HG03469 (cell line): ENCODE measurements around the gene SCN1B.

Experiments
- ATAC-seq: cut with Tn5 transposase; IDR thresholded peaks from one replicate; pipeline ENCODE4 v1.9.1; 2021; ENCODE audit warnings: mild to moderate bottlenecking, moderate library complexity, moderate number of reproducible peaks; ENCODE audit not compliant: unreplicated experiment

The SCN1B gene

DNA sequence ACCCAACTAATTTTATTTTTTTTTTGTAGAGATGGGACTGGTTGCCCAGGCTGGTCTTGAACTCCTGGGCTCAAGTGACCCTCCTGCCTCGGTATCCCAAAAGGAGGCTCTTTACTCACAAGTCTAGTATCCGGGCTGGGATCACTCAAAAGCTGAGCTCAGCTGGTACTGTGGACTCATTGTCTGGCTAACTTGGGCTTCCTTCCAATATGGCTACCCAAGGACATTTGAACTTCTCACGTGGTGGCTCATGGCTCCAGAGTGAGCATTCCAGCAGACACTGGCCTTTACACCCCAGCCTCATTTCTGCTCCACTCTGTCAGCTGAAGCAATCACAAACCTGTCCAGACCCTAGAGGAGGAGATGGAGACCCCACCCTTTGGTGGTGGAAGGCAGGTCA is 40.2 kb downstream of the SCN1B start:
- ATAC-seq, result no peak

DNA sequence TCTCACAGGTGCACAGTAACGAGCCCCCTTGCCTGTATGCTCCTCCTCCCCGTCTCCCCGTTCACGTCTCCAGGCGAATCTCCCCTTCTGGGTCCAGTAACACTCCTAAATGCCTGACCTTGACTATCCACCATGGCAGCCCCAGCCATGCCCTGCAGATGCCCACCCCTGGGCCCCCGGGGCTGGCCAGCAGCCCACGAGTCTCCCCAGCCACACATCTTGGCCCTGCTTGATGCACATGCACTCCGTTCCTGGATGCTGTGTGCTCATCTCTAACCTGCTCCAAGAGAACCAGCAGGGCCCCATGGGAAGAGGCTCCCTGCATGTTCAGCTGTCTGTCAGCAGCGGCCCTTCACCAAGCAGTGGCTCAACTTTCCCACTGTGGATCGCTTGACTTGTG is 43.2 kb downstream of the SCN1B start:
- ATAC-seq, result no peak

DNA sequence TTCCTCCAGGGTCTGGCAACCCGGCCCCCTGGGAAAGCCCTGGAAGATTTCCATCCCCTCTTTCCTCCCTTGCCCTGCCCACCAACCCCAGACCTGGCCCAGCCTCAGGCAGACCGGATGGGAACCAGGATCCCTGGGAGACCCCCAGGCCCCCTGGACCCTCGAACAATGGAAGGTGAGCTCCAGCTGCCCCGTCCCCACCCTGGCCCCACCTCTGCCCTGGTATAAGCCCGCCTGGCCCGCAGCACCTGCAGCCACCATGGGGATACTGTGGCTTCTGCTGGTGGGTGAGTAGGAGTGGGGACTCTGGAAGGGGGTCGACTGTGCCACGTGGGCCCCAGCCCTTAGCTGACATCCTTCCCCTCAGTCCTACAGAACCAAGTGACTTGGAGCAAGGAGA is 43.7 kb downstream of the SCN1B start:
- ATAC-seq, result no peak

DNA sequence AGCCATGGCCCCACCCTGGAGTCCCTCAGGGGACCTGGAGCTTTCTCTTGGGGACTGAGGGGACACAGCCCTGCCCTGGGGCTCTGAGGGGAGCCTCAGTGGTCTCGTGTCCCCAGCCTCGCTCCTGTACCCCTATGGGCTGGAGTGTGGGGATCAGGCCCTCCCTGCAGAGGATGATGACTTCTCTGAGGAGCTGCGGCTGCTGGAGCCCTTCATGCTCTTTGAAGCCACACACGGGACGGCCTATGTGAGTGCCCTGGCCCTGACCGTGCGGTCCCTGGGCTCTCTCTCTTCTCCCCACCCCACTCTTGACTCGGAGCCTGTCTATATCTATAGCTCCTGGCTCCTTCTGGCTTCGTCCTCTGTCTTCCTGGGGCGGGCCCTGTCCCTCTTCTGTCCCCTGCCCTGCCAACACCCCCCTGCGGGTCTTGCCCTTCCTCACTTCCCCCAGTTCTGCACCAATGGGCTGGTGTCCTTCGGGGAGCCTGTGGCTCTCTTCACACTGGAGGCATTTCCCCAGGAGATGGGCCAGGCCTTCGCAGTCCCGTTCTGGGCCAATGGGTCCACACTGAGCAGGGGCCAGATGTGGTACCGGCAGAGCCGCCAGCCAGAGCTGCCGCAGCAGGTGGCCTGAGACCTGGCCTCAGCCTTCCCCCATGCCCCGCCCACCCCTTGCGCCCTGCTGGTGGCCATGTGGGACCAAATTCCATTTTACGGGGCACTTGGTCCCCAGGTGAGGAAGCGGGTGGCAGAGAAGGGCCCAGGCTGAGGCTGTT is 44.3 kb downstream of the SCN1B start:
- no peak for ATAC-seq

DNA sequence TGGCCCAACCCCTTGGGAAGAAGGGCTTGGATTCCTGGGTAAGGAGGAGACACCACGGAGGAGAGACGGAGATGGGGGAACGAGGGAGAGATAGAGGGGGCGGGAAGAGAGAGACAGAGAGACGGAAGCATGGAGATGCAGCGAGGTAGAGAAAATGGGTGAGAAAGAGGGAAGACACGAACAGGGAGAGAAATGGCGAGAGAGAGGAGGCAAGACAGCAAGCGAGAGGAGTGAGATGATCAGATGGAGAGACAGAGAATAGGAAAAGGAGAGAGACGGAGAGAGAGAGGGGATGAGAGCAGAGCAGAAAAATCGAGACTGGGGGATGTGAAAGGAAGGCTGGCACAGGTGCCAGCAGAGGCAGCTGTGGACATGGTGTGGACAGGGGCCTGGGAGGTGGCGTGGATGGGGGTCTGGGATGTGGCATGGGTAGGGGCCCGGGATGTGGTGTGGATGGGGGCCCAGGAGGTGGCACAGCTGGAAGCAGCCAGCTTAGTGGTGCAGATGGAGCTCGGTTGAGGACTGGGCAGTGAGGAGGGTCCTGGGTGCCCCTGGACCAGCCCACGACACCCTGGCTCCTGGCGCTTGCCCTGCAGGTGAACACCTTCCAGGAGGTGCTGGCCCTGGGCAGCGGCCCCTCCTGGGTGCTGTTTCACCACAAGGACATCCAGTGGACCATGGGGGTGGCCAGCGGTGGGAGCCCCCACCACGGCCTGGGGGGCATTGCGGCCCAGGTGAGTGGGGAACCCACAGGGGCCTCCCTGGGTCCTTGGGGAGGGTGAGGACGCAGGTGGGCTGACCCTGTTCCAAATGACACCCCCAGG is 45.1 kb downstream of the SCN1B start:
- no peak for ATAC-seq

DNA sequence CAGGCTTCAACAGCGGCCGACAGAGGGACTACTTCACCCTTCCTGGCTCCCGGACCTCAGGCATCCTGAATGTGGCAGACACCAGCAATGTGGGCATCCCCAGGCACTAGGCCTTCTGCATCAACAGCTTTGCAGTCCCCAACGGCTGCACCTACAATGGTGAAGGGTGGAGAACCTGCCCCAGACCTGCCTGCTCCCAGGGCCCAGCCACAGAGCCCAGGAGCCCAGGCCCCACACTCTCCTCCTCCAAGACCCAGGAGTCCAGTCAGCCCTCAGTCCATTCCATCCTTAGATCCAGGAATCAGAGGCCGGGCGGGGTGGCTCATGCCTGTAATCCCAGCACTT is 45.7 kb downstream of the SCN1B start:
- ATAC-seq, result no peak

DNA sequence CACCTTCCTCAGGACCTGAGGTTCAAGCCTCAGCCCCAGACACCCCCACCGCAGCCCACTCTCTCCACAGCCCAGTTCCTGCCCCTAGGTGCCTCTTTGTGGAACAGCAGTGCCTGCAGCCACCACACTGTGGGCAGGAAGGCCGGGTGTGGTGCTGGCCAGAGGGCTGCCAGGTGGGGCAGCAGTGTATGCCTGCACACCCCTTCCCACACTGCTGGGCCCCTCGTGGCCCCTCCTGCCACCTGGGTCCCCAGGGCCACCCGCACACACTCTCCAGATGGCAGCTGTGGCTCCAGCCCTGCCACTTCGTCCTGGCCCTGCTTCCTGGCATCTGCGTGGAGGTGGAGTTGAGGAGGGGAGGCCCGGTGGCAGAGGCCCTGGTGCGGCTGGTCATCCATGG is 46.4 kb downstream of the SCN1B start:
- ATAC-seq, result no peak

DNA sequence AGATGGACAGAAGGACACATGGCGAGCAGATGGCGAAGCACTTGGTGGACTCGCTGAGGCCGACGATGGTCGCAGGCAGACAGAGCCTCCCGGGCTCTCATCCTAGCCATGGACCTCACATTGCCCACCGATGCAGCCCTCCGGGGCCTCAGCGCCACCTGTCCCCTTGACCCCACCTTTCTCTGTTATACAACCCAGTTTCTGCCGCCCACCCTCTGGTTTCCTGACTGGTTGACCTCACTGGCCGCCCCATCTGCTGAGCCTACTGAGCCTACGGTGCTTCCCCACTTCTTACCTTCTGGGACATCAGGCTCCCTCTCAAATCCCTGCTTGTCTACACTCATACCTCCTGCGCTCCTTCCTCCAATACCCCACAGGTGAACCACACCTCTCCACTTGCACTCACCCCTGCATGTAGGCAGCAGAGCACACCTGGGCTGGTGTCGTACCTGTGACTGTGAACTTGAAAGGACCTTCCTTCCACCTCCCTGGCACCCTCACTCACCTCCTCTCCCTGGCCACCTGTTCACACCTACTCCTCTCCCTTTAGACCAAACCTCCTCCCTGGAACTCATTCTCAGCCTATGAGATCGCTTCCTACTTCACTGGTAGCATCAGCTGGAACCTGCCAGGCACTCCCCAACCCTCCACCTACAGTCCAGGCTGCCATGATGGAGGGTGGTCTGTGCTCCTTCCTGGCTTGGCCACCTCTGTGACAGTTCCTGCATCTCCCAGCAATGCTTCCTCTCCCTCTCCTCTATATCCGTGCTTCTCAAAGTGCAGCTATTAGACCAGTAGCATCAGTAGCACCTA is 47.3 kb downstream of the SCN1B start:
- ATAC-seq, result no peak

DNA sequence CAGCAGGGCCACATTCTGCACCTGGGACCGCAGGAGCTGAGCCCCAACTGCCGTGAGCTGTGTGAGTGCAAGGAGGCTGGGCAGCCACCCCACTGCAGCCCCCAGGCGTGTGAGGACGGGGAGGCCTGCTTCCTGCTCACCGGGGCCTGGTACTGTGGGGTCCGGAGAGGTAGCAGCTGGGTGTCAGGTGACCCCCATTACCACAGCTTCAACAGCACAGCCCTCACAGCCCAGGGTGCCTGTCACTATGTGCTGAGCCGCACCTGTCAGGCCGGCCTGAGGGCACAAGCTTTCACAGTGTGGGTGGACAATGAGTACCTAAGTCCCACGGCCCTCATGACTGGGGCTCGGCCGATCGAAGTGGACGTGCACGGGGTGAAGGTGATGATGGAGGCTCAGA is 49.6 kb downstream of the SCN1B start:
- ATAC-seq, result no peak

DNA sequence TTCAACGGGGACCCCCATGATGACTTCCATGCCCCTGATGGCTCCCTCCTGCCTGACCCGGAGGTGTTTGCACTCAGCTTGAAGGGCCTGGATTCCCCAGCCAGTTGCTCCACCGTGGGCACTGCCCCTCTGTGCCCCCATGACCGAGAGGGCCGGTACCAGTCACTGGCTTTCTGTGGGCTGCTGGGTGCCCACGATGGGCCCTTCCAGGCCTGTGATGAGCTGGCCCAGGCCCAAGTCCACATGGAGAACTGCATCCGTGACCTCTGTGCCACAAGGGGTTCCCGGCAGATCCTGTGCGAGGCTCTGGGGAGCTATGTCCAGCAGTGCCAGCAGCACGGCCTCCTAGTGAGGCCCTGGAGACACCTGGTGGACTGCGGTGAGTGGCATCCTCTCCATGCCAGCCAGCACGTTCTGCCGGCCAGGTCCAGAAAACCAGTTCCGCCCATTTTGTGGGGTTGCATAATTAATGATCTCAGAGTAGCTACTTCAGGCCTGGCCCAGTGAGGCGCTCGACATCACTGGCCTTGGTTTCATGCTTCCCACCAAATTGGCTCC is 50.4 kb downstream of the SCN1B start:
- ATAC-seq, result no peak

DNA sequence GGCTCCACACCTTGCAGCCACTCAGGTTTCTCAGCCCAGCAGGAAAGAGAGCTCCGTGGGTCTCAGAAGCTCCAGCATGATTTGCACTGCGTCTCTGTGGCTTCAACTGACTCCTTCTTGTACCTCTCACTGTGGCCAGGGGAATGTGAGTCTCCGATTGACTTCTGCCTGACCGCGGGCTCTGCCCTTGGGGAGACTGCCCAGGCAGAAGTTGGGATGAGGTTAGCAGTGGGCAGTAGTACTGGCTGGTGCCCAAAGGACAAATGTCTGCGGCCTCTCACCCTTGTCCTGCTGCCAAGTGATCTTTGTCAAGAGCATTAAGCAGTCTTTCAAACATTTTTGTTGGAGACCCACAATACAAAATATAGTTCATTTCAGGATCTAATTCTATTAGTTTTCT is 50.9 kb downstream of the SCN1B start:
- no peak for ATAC-seq

DNA sequence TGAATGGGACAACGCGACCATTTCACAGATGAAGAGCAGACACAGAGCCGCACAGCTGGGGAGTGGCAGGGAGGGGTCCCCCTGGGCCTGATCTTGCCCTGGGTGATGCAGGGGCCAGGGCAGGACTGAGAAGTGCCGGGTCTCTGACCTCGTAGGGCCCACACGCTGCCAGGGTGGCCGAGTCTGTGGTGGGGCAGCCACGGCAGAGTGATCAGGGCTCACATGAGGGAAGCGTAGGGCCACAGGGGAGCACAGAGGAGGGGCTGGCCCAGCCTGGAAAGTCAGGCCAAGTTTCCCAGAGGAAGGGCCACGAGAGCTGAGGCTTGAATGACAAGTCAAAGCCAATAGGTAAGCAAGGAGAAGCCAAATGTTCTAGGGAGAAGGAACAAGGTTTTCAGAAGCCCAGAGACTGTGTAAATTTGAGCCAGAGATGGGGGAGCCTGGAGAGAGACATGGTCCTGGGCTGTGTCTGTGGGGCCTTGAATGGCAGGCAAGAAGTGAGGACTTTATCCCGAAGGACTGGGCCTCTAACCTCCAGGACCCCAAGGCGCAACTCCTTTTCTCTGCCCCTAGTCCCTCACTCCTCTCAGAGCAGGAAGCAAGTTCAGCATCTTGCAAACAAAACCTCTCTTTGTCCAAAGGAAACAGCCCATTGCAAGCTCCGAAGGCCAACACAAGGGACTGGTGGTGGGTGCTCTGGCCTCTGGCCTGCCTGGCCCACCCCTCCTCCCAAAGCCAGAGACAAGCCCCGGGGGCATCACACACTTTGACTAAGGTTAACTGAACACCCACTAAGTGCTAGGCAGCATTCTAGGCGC is 53.6 kb downstream of the SCN1B start:
- no peak for ATAC-seq

DNA sequence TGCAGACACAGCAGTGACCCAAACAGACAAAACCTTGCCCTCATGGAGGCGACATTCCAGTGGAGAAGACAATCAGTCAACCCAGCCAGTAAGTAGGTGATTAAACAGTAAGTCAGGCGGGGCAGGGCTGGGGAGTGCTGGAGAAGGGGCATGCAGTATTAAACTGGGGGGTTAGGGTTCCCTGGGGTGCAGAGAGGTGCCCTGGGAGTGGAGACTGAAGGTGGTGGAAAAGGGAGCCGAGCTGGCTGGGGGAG is 54.2 kb downstream of the SCN1B start:
- ATAC-seq, result no peak

DNA sequence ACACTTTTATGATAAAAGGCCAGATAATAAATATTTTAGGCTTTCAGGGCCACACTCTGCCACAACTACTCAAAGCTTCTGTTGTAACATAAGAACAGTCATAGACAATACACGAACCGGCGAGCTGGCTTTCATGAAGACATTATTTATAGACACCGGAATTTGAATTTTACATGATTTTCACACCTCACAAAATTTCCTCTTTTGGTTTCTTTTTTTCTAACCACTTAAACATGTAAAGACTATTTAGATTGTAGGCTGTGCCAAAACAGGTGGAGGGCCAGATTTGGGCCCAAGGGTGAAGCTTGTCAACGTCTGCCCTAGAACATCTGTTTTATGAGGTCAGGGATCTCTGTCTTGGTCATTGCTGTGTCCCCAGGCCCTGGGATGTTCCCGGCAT is 55.7 kb downstream of the SCN1B start:
- no peak for ATAC-seq

DNA sequence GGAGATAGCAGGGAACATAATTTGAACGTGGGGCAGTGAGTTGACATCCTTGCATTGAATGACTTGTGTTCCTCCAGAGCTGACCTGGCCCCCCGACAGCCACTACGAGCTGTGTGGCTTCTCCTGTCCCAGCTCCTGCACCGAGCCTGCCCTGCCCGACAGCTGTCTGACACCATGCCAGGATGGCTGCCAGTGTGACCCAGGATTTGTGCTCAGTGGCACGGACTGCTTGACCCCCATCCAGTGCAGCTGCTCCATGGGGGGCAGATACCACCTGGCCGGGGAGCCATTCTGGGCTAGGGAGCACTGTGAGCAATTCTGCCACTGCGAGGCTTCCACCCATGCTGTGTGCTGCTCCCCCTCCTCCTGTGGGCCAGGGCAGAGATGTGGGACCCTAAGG is 56.2 kb downstream of the SCN1B start:
- ATAC-seq, result no peak

DNA sequence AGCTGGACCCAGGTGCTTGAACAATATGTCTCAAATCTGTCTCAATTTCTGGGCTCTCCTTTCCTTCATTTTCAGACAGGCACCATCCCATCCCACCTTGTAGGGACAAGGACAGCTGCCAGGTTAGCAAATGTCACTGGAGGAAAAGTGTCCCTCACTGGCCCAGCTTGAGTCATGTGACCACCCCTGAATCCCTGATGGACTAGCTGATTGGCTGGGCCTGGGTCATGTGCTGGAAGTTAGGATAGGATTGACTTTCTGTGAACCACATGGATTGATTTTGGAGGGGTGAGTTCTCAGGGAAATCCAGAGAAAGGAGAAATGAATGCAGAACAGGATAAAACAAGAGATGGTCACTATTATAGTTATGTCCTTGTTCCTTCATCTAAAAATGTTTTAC is 57.1 kb downstream of the SCN1B start:
- no peak for ATAC-seq

DNA sequence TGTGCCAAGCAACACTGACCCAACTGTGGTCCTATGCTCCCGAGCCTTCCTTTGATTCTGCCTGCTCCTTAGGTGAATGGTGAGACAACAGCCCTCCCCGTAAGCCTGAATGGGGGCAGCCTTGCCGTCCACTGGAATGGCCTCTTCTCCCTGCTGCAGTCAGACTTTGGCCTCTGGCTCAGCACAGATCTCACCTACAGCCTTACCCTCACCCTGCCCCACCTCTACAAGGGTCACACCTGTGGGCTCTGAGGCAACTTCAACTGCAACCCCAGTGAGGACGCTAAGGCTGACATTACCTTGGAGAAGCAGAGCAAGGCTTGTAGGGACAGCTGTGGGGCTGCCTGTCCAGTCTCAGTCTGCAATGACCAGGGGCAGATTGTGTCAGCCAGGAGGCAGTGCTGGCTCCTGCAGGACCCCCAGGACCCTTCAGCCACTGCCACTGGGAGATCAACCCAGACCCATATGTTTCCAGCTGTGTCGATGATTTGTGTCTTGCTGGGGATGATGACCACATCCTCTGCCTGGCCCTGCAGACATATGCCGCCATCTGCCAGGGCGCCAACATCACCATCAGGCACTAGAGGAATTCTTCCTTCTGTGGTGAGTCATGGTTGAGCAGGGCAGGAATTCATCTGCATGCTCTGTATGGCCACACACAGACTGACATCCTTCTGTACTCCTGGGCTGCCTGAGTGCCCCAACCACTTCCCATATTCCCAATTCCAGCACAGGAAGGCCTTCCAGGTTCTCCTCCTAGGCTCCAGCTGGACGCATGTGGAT is 58.1 kb downstream of the SCN1B start:
- no peak for ATAC-seq

DNA sequence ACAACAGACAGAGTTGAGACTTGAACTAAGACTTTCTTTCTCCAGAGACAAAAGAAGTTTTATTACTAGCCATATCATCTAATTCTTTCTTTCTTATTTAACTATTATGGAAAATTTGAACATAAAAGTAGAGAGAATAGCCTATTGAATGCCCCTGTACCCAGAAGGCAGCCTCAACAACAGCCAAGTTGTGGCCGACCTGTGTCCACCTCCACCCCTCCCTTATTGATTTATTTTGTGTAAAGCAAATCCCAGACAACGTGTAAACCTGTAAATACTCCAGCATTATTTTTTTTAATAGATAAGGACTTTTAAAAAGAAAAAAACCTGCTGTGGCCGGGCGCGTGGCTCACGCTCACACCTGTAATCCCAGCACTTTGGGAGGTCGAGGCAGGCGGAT is 59.3 kb downstream of the SCN1B start:
- ATAC-seq, result no peak
